OCI-LY3 (cell line): ENCODE measurements around the gene EPHB1.

Experiments
- H2AFZ ChIP-seq: fragments of 200-600, 300-600 bp; shearing (Covaris generic); 2 replicates; pipeline ENCODE4 v1.6.0; 2014; ENCODE audit warnings: antibody characterized with exemption, low read depth, low read length
- H3K27ac ChIP-seq: fragments of 200-600, 300-600 bp; sonication (generic); 2 replicates; pipeline ENCODE4 v1.5.1; 2014; ENCODE audit warnings: mild to moderate bottlenecking, low read length, moderate library complexity, mixed read lengths
- H3K27me3 ChIP-seq: fragments of 200-600, 300-600 bp; sonication (generic); 2 replicates; pipeline ENCODE4 v1.6.1; 2014; ENCODE audit warnings: low read depth, low read length, mixed read lengths
- H3K36me3 ChIP-seq: fragments of 200-600, 300-600 bp; sonication (generic); replicated peaks from 2 replicates; pipeline ENCODE3; 2014; ENCODE audit warnings: low read depth, low read length, mixed read lengths
- H3K4me1 ChIP-seq: fragments of 300-600, 200-600 bp; sonication (generic); 2 replicates; pipeline ENCODE4 v1.6.1; 2014; ENCODE audit warnings: low read length, mixed read lengths
- H3K4me2 ChIP-seq: fragments of 200-600, 300-600 bp; sonication (generic); 2 replicates; pipeline ENCODE4 v1.6.1; 2014; ENCODE audit warnings: low read length, mixed read lengths
- H3K4me3 ChIP-seq: fragments of 300-600, 200-600 bp; sonication (generic); 2 replicates; pipeline ENCODE4 v1.5.1; 2014; ENCODE audit warnings: antibody characterized with exemption, mild to moderate bottlenecking, low read length, moderate library complexity
- H3K79me2 ChIP-seq: fragments of 300-600, 200-600 bp; shearing (Covaris generic); 2 replicates; pipeline ENCODE4 v1.6.1; 2014; ENCODE audit warnings: mild to moderate bottlenecking, low read length, mixed read lengths
- H3K9ac ChIP-seq: fragments of 300-600, 200-600 bp; shearing (Covaris generic); 2 replicates; pipeline ENCODE4 v1.6.0; 2014; ENCODE audit warnings: mild to moderate bottlenecking, low read length, moderate library complexity
- H3K9me3 ChIP-seq: fragments of 200-600, 300-600 bp; shearing (Covaris generic); 2 replicates; pipeline ENCODE4 v1.6.1; 2014; ENCODE audit warnings: low read length, mixed read lengths; ENCODE audit not compliant: insufficient read depth
- H4K20me1 ChIP-seq: fragments of 200-600, 300-600 bp; sonication (generic); 2 replicates; pipeline ENCODE4 v1.6.1; 2016; ENCODE audit warnings: low read length, mixed read lengths; ENCODE audit not compliant: insufficient read depth
- CTCF ChIP-seq: fragments of 200-600, 300-600 bp; sonication (generic); IDR thresholded peaks from 2 replicates; pipeline ENCODE4 v1.5.1; 2014; ENCODE audit warnings: antibody characterized with exemption, low read length, low read depth
- EZH2phosphoT487 ChIP-seq: fragments of 200-600 bp; shearing (Covaris generic); IDR thresholded peaks from 2 replicates; pipeline ENCODE4 v1.6.1; 2018; ENCODE audit warnings: antibody characterized with exemption, mixed run types, low read depth

Gene EPHB1

GRCh38 chr3:135149707-135150681, 354.9 kb downstream of the EPHB1 start:
- Histone ChIP-seq H3K9ac (no peak overlapping the region), H3K27me3 (no peaks in the 10 kb centered on the region), H3K79me2 (peaks cover 66% of the 10 kb centered on the region), H2AFZ (no peak overlapping the region), H4K20me1 (peaks cover 89% of the 10 kb centered on the region), H3K36me3 (peaks cover 47% of the 10 kb centered on the region), H3K4me1 (no peaks in the 10 kb centered on the region), H3K4me2 (no peak overlapping the region), H3K4me3 (no peak overlapping the region), H3K9me3 (no peaks in the 10 kb centered on the region), H3K27ac (no peak overlapping the region)
- TF ChIP-seq CTCF = no peak
- TF ChIP-seq EZH2phosphoT487 = no peak

GRCh38 chr3:135154186-135154585, 359.1 kb downstream of the EPHB1 start:
- no peak overlapping the region for H3K4me3 ChIP-seq
- no peak overlapping the region for H3K9ac ChIP-seq
- TF ChIP-seq EZH2phosphoT487 (no peak), CTCF (no peak)
- H3K27ac ChIP-seq = no peak overlapping the region
- H3K27me3 ChIP-seq = no peaks in the 10 kb centered on the region
- H3K79me2 ChIP-seq = peaks cover 24% of the 10 kb centered on the region
- H3K9me3 ChIP-seq = no peaks in the 10 kb centered on the region
- peaks cover 74% of the 10 kb centered on the region for H4K20me1 ChIP-seq
- peaks cover 58% of the 10 kb centered on the region for H3K36me3 ChIP-seq
- H3K4me1 ChIP-seq = no peaks in the 10 kb centered on the region
- H2AFZ ChIP-seq = no peak overlapping the region
- no peak overlapping the region for H3K4me2 ChIP-seq

GRCh38 chr3:135155228-135155627, 360.2 kb downstream of the EPHB1 start:
- TF ChIP-seq EZH2phosphoT487 (no peak), CTCF (no peak)
- H3K27me3 ChIP-seq = no peaks in the 10 kb centered on the region
- H2AFZ ChIP-seq = no peak overlapping the region
- H3K9me3 ChIP-seq = no peaks in the 10 kb centered on the region
- H3K9ac ChIP-seq = no peak overlapping the region
- no peaks in the 10 kb centered on the region for H3K4me1 ChIP-seq
- peaks cover 69% of the 10 kb centered on the region for H4K20me1 ChIP-seq
- peaks cover 55% of the 10 kb centered on the region for H3K36me3 ChIP-seq
- H3K79me2 ChIP-seq = peaks cover 14% of the 10 kb centered on the region
- no peak overlapping the region for H3K4me3 ChIP-seq
- H3K27ac ChIP-seq = no peak overlapping the region
- no peak overlapping the region for H3K4me2 ChIP-seq

GRCh38 chr3:135155791-135156190, 360.7 kb downstream of the EPHB1 start:
- no peak overlapping the region for H3K4me2 ChIP-seq
- no peak overlapping the region for H3K27ac ChIP-seq
- H4K20me1 ChIP-seq = peaks cover 70% of the 10 kb centered on the region
- H2AFZ ChIP-seq = no peak overlapping the region
- no peaks in the 10 kb centered on the region for H3K9me3 ChIP-seq
- TF ChIP-seq EZH2phosphoT487 (no peak), CTCF (no peak)
- no peak overlapping the region for H3K9ac ChIP-seq
- H3K79me2 ChIP-seq = peaks cover 10% of the 10 kb centered on the region
- H3K36me3 ChIP-seq = peaks cover 59% of the 10 kb centered on the region
- H3K27me3 ChIP-seq = no peaks in the 10 kb centered on the region
- H3K4me1 ChIP-seq = no peaks in the 10 kb centered on the region
- no peak overlapping the region for H3K4me3 ChIP-seq
